ENCODE measurements around the gene ADSS2.
"Not testable (repeated sequence)": the region's sequence is repeated elsewhere in the genome, so short reads cannot be mapped to it uniquely, and the experiment has no call there.

Gene ADSS2

DNA sequence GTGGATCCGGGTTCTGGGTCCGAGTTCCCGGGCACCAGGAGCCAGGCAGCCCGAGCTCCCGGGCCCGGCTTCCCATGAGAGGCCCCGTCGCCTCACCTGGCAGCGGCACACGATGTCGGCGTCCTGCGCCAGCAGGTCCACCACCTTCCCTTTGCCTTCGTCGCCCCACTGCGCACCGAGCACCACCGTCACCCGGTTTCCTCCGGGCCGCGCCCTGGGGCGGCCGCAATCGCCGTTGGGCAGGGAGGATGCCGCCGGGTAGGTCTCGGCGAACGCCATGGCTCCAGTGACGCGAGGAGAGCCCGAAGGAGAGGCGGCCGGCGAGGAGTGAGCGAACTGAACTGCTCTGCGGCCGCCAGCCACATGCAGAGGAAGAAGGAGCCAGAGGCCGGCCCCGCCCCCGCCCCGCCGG lies at the start of gene ADSS2:
Gene ADSS2, minus strand, starts transcription at position 371 of the 412 bp plus-strand sequence. Its CDS starts 92 bp downstream, at position 279.
- no peak for DNase-seq

- not testable (repeated sequence) for DNase-seq
Measured at GRCh38 chr1:244500515-244500914, 48.8 kb upstream of the ADSS2 start.

GRCh38 chr1:244499484-244499883 lies 47.8 kb upstream of the ADSS2 start:
- DNase-seq: not testable (repeated sequence)

DNA sequence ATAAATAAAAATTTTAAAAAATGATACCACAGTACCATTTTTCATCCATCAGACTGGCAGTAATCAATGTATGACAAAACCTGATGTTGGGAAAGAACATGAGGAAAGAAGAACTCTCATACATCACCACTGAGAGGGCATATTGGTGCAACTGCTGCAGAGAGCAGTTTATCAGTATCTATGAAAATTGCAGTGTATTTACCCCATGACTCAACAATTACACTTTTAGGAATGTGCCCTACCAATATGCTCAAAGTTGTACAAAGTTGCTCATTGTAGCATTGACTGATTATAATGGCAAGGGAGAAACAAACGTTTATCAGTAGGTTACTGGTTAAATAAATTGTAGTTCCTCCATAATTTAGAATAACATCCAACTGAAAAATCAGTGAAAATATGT lies 46.1 kb upstream of the ADSS2 start:
- DNase-seq: no peak

DNA sequence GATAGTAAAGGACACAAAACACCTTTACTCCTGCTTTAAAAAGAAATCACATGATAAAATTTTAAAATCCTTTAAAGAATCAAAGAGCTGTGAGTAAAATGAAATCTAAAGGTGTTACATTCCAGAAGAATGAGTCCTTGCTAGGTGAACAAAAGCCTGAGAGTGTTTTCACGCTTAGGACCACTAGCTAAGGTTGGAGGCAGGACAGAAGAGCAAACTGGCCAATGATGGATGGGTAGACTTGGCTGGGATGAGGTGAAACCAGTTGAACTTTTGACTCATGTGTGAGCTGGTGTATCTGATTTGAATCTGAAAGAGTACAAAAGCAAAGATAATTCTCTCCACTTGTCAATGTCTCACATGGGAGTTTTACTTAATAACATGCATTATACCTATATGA lies 44.5 kb upstream of the ADSS2 start:
- no peak for DNase-seq

- no peak for DNase-seq
Measured at GRCh38 chr1:244494653-244495052, 42.9 kb upstream of the ADSS2 start.

DNA sequence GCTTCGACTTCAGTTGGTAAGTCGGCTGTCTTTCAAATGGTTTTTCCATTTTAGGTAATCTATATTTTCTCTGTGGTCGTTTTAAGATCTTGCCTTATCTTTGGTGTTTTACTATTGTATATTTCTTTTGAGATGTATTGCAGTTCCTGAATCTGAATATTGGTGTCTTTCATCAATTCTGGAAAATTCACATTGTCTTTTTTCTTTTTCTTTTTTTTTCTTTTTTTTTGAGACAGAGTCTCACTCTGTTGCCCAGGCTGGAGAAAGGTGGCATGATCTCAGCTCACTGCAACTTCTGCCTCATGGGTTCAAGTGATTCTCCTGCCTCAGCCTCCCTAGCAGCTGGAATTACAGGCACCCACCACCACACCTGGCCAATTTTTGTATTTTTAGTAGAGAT lies 33.3 kb upstream of the ADSS2 start:
- DNase-seq: not testable (repeated sequence)

DNA sequence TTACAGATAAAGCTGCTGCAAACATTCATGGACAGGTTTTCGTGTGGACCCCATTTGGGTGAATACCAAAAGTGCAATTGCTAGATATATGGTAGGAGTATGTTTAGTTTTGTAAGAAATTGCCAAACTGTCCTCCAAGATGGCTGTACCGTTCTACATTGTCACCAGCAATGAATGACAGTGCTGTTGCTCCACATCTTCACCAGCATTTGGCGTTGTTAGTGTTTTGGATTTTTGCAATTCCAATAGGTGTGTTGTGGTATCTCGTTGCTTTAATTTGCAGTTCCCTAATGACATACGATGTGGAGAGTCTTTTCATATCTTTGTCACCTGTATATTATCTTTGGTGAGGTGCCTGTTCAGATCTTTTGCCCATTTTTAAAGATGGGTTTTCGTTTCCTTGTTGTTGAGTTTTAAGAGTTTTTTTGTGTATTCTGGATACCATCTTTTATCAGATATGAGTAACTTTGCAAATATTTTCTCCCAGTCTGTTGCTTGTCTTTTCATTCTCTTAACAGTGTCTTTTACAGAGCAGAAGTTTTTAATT lies 21.4 kb upstream of the ADSS2 start:
- DNase-seq: no peak

DNA sequence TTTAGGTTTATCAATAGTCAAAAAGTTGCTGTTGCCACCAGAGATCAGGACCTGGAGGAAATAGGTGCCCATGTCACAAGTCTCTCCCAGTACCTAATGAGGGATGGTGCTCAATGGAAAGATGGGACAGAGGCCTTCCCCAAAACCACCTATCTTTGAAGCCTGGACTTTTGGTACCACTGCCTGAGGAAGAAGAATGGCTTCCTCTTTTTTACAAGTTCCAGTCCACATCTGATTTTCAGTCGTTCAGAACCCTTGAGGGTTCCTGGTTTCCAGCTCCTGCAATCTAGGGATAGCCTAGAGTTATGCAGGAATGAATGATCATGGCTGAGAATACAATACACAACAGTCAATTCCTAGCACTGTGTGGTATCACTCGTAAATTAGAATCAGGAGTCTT lies 15.0 kb upstream of the ADSS2 start:
- DNase-seq: no peak

GRCh38 chr1:244461245-244462071 lies 9.7 kb upstream of the ADSS2 start, which contains the start of gene CATSPERE:
Gene CATSPERE (plus strand): TSS chr1:244461273. CDS start chr1:244461430, 157 bp downstream.
- peak; percentile 39 for DNase-seq

GRCh38 chr1:244460197-244460596 lies 8.5 kb upstream of the ADSS2 start:
- DNase-seq: no peak

DNA sequence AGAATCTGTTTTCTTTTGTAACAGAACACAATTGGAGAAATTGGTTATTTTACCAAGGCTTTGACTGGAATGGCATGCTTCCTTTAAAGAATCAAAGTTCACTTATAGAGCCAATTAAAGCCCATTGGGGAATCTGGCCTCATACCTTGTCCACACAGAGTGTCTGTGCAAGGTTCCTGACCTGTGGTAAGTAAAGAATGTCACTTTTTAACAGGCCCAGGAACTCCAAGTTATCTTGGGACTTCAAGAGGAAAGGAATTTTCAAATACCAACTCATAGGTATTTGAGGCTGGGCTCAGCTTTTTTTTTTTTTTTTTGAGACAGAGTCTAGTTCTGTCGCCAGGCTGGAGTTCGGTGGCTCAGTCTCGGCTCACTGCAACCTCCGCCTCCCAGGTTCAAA lies 7.1 kb upstream of the ADSS2 start:
- no peak for DNase-seq

GRCh38 chr1:244456586-244456985 lies 4.9 kb upstream of the ADSS2 start:
- DNase-seq: no peak

DNA sequence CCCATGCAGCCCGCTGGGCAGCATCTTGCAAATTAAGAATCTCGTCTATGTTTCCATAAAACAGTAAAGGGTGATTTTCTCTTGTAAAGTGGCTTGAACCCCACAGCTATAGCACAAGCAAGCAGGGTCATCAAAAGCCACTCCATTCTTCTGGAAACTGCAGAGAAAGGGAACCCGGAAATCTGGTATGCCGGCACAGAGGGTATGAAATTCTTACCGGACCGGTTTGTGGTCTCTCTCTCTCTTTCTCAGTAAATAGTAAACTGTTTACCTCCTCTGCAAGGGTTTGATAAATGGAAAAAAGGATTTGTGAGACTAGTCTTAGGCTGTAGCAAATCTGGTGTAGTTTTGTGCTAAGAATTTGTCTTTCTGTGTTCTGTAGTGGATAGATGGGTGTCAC lies 2.7 kb upstream of the ADSS2 start:
- DNase-seq: no peak

GRCh38 chr1:244451951-244452795 lies 464 bp upstream of the ADSS2 start:
- peak; percentile 97 for DNase-seq

GRCh38 chr1:244450597-244451538 lies 841 bp downstream of the ADSS2 start:
- peak; percentile 46 for DNase-seq

DNA sequence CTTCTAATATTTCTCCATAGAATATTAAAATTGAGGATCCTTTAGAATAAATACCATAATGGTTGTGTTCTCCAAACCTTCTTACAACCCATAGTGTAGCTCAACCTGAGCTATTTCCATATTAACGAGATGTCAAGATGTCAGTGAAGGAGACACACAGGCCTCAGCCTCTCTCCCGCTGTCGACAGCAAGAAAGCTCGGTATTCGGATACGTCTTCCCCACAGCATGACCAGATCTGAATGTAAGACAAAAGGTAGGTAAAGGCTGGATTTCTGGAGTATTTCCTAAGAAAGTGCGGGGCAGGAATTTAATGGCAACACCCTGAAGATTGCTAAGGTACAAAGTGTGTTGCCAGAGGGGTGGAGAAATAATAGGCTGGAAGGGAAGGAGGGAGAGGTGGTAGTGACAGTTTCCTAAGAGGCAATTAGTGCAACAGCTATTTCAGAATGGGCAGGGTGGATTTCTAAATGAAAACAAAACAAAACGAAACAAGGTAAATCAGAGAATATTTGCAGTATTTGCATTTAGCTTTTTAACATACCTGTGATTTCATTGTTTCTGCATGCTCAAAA lies 1.7 kb downstream of the ADSS2 start:
- no peak for DNase-seq

DNA sequence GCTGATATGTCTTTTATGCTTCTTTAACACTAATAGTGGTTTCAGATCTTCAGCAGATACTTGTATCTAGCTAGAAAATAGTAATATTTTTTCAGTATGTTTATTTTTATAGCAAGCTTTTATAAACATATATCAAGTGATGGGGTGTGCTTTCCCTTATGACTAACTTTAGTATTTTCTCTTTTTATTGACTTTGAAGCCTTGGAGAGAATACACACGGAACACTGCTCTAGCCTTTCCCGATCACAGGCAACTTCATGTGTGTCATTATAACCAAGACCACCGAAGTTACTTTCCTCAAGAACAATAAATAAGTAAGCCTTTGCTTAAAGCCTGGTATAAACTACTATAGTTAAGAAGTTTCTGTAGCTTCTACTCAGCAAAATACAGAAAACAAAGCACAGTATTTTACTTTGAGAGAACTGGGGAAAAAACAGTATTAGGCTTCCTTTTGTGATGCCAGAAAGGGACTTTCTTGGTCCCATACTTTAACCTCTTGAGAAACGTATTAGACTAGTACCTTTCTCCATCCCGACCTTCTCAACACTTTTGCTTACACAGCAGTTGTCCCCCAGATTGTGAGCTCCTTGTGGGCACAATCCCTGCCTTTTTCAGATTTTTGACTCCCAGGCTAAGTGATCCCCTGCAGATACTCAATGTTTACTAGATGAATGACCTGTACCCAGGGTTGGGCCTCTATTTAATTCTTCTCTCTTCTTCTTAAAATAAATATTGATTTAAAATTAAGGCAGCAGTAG lies 3.3 kb downstream of the ADSS2 start:
- no peak for DNase-seq

DNA sequence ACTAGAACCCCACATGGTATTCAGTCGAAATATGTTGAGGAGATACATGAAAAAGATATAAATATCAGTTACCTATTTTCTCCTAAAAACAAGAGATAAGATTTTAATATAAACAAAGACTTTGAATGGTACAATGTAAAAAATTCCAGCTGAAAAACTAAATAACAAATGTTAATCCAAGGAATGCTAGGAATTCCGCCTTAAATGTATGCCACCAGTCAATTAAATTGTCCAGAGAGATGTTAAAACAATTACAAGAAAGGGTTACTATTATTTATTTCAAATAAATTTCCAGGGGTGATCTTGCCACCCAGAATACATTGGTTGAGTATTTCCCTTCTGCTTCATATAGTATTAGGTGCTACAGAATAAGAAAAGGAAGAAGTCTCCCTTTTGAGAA lies 4.2 kb downstream of the ADSS2 start:
- no peak for DNase-seq

GRCh38 chr1:244447024-244447423 lies 4.7 kb downstream of the ADSS2 start:
- DNase-seq: no peak
